SK-N-SH treated with all-trans-retinoic acid at 6 μM for 48 hours (cell line): ENCODE results near the gene MARCHF11.

Source experiments
- OSR1 ChIP-seq: fragments of 250-450 bp; sonication (Bioruptor Pico); IDR thresholded peaks from 2 replicates; pipeline ENCODE4 v1.8.0; 2022; ENCODE audit warnings: moderate library complexity, mild to moderate bottlenecking, inconsistent platforms
- SNAI2 ChIP-seq: fragments of 250-450 bp; sonication (Bioruptor Pico); IDR thresholded peaks from 2 replicates; pipeline ENCODE4 v1.5.0; 2020; ENCODE audit warnings: mild to moderate bottlenecking, moderate library complexity
- ZFP3 ChIP-seq: fragments of 250-450 bp; sonication (Bioruptor Pico); IDR thresholded peaks from 2 replicates; pipeline ENCODE4 v1.5.0; 2020; ENCODE audit warnings: mild to moderate bottlenecking, moderate library complexity
- TF ChIP-seq, protein P1 (sequence below): fragments of 250-450 bp; sonication (Bioruptor Pico); IDR thresholded peaks from 2 replicates; pipeline ENCODE4 v1.5.0; 2020; ENCODE audit warnings: mild to moderate bottlenecking, moderate library complexity
- TF ChIP-seq, protein P2 (sequence below): fragments of 250-450 bp; sonication (Bioruptor Pico); IDR thresholded peaks from 2 replicates; pipeline ENCODE4 v1.8.0; 2020; ENCODE audit warnings: mild to moderate bottlenecking, moderate library complexity, borderline replicate concordance

DNA sequence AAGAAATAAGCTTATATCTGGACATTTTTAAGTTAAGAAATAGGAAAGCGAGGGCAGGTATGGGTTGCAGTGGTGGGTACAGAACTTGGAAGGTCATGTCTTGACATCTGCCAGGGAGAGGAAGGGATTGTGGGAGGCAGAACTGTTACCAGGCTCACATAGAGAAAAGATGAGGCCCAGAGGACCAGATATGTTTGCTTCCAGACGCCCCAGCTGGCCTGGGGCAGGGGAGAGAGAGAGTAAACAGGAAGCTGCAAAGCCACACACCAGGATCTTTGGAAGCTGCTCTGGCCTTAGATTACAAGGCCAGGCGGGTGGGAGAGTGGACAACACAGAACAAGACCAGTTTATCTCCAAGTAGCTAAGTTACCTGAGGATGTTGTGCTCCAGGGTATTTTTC is 71.2 kb downstream of the MARCHF11 start:
- TF ChIP-seq, protein P1, sequence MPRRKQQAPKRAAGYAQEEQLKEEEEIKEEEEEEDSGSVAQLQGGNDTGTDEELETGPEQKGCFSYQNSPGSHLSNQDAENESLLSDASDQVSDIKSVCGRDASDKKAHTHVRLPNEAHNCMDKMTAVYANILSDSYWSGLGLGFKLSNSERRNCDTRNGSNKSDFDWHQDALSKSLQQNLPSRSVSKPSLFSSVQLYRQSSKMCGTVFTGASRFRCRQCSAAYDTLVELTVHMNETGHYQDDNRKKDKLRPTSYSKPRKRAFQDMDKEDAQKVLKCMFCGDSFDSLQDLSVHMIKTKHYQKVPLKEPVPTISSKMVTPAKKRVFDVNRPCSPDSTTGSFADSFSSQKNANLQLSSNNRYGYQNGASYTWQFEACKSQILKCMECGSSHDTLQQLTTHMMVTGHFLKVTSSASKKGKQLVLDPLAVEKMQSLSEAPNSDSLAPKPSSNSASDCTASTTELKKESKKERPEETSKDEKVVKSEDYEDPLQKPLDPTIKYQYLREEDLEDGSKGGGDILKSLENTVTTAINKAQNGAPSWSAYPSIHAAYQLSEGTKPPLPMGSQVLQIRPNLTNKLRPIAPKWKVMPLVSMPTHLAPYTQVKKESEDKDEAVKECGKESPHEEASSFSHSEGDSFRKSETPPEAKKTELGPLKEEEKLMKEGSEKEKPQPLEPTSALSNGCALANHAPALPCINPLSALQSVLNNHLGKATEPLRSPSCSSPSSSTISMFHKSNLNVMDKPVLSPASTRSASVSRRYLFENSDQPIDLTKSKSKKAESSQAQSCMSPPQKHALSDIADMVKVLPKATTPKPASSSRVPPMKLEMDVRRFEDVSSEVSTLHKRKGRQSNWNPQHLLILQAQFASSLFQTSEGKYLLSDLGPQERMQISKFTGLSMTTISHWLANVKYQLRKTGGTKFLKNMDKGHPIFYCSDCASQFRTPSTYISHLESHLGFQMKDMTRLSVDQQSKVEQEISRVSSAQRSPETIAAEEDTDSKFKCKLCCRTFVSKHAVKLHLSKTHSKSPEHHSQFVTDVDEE = no peak
- TF ChIP-seq, protein P2, sequence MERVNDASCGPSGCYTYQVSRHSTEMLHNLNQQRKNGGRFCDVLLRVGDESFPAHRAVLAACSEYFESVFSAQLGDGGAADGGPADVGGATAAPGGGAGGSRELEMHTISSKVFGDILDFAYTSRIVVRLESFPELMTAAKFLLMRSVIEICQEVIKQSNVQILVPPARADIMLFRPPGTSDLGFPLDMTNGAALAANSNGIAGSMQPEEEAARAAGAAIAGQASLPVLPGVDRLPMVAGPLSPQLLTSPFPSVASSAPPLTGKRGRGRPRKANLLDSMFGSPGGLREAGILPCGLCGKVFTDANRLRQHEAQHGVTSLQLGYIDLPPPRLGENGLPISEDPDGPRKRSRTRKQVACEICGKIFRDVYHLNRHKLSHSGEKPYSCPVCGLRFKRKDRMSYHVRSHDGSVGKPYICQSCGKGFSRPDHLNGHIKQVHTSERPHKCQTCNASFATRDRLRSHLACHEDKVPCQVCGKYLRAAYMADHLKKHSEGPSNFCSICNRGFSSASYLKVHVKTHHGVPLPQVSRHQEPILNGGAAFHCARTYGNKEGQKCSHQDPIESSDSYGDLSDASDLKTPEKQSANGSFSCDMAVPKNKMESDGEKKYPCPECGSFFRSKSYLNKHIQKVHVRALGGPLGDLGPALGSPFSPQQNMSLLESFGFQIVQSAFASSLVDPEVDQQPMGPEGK (CRISPR knock-in tag) = no peak
- no peak for TF ChIP-seq SNAI2 (CRISPR knock-in tag)
- no peak for TF ChIP-seq ZFP3 (CRISPR knock-in tag)
- no peak for TF ChIP-seq OSR1 (CRISPR knock-in tag)
